HG03139 (cell line): ENCODE results near the gene PPIL4.
"Not testable (repeated sequence)": the region's sequence is repeated elsewhere in the genome, so short reads cannot be mapped to it uniquely, and the experiment has no call there.

Experiments
- ATAC-seq: cut with Tn5 transposase; IDR thresholded peaks from one replicate; pipeline ENCODE4 v1.9.1; 2021; ENCODE audit not compliant: unreplicated experiment

PPIL4 gene

DNA sequence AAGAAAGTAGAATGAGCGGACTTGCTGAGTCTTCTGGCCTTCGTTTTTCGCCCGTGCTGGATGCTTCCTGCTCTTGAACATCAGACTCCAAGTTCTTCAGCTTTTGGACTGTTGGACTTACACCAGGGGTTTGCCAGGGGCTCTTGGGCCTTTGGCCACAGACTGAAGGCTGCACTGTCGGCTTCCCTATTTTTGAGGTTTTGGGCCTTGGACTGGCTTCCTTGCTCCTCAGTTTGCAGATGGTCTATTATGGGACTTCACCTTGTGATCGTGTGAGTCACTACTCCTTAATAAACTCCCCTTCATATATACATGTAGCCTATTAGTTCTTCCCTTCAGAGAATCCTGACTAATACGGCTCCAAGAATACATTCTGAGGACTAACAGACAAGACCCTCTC lies 83.1 kb downstream of the PPIL4 start:
- ATAC-seq, result not testable (repeated sequence)

DNA sequence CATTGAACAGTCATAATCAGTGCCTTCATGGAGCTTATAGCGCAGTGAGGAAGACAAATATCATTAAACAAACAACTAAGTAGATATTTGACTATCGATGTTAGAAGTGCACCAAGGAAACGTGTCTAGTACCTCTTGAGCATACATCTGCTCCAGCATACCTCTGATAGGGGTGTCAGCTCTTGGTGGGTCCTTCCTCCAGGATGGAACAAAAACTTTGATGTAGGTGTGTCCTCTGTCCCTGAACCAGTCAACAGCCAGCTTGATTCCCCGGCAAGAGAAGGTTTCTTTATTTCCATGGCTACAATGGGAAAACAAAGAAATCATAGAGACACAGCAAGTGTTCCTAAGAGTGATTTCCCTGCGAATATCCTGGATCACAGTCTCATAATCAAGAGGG lies 84.2 kb downstream of the PPIL4 start:
- ATAC-seq, result no peak

DNA sequence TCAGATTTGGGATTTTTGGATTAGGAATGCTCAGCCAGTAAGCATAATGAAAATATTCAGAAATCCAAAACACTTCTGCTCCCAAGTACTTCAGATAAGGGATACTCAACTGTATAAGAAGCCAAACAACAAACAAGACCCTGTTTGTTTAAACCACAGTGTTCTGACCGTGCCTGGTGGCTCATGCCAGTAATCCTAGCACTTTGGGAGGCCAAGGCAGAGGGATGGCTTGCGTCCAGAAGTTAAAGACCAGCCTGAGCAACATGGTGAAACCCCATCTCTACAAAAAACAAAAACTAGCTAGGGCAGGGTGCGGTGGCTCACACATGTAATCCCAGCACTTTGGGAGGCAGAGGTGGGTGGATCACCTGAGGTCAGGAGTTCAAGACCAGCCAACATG lies 85.6 kb downstream of the PPIL4 start:
- not testable (repeated sequence) for ATAC-seq

DNA sequence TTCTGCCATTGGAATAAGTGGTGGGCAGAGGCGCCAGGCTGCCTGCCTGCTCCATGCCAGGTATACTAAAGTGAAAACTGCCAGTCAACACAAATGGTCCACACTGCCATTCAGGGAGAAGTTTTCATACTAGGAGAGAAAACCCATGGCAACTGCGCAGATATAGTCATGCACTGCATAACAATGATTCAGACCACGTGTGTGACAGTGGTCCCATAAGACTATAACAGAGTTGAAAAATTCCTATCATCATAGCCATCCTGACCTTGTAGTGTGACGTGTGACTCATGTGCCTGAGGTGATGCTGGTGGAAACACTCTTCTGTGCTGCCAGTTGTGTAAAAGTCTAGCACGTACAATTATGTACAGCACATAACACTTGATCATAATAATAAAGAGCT lies 86.1 kb downstream of the PPIL4 start:
- no peak for ATAC-seq

DNA sequence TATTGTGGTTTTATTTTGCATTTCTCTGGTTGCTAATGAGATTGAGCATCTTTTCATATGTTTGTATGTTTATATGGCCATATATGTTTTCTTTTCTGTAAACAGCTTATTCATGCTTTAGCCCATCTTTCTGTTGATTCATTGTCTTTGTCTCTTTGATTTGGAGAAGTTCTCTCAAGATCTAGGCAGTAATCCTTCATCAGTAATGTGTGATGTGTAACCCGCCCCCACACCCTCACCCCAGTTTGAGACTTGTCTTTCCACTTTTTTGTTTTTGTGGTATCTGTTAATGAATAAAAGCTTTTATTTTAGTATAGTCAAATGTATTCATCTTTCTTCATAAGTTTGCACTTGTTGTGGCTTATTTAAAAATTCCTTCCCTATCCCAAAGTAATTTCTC lies 87.0 kb downstream of the PPIL4 start:
- no peak for ATAC-seq

DNA sequence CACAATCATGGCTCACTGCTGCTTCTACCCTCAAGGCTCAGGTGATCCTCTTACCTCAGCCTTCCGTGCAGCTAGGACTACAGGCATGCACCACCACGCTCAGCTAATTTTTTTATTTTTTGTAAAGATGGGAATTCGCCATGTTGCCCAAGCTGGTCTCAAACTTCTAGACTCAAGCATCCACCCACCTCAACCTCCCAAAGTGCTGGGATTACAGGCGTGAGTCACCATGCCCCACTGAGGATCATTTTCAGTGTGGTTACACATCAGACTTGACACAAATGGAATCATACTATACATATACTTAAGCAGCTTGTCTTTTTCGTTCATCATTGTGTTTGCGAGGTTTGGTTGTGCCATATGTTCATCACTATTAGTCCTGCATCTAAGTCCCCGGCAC lies 87.6 kb downstream of the PPIL4 start:
- ATAC-seq, result no peak

DNA sequence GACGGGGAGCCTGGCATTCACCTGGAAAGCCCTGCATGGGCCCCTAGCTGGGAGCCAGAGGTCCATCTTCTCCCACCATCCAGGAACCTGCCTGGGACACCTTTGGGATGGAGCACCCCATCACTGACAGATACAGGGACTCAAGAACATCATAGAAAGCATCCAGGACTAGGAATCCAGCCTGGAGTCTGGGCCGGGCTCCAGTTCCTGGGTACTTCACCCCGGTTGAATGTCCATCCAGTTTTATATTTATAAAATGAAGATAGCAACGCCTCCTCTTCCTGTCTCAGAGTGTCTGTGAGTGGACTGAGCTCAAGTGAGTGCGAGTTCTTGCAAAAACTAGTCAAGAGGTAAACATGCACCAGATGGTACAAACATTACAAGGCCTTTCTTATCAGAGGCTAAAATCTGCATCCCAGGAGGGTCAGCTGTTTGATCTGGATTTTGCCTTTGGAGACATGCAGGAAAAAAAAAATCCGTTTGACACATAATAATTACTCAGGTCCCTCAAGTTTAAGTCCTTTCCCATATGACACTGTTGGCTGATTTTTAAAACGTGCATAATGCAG lies 88.4 kb downstream of the PPIL4 start:
- ATAC-seq, result no peak

DNA sequence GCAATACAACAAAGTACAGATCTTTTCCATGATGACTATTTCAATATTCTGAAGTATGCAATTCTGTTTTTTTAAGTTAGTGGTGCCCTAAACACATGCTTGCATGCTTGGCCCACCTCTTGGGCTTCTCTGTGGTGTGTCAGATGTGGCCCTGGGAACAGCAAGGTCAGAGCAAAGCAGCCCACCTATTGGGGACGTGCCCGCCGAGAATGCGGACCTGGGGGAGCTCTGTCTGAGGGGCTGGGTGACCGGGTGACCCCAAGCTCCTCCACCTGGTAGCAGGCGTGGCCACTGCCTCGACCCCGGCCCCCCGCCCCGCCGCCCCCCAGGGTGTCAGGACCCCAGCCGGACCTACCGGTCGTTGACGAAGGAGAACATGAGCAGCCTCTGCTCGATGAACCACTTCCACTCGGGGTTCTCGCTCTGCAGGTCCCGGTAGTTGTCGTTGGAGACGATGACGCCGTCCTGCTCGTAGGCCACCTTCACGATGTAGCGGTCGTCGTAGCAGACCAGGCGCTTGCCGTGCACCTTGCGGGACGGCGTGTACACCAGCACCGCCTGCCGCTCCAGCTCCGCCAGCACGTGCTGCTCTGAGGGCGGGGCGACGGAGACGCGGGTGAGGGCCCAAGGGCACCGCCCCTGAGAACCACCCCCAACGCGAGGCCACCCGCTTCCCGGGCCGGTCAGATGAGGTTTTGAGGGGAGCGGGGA lies 89.4 kb downstream of the PPIL4 start:
- ATAC-seq, result no peak

DNA sequence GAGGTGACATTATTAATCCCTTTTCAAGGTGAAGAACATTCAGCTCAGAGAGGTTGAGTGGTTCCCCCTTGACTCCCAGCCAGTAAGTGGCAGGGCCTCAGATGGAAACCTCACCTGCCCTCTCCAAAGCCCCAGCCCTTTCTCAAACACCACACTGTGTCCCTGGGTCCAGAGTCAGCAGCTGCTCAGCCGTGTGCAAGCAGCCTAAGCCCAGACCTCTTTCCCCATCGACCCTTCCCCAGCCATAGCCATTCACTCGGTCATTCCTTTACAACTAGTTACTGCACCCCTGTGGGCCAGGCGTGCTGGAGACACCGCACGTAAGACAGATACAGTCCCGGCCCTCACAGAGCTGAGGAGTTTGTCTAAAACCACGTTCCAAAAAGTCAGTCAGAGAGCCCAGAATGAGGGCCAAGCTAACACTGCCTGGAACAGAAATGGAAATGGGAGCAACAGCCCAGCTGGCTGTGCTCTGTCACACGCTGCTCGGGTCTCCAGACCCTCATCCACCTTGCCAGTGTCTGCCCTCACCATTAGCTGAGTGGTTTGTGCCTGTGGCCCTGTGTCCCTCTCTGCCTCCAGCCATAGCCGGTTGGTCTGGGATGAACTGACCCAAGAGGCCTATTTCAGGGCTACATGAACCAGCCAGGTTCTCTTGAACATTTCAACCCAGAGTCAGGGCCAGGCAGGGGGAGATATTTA lies 90.7 kb downstream of the PPIL4 start:
- no peak for ATAC-seq
